CD4-positive, alpha-beta T cell treated with Interferon gamma for 1 hour (primary cell): ENCODE results near the gene KIF1C.

Experiments used
- DNase-seq: peaks from one replicate; pipeline ENCODE4 v3.0.0-alpha.2; 2020

KIF1C gene

GRCh38 chr17:4969047-4969550, 28.7 kb upstream of the KIF1C start:
- no peak for DNase-seq

GRCh38 chr17:4969551-4970173, 28.1 kb upstream of the KIF1C start:
- no peak for DNase-seq

GRCh38 chr17:4970273-4970672, 27.5 kb upstream of the KIF1C start:
- no peak for DNase-seq

GRCh38 chr17:4971826-4972225, 25.9 kb upstream of the KIF1C start:
- DNase-seq = no peak

GRCh38 chr17:4972322-4972721, 25.4 kb upstream of the KIF1C start:
- no peak for DNase-seq

GRCh38 chr17:4972752-4973151, 25.0 kb upstream of the KIF1C start:
- DNase-seq = no peak

GRCh38 chr17:4973256-4974114, 24.3 kb upstream of the KIF1C start:
- DNase-seq = no peak

- DNase-seq = no peak
Measured at GRCh38 chr17:4974115-4974670, 23.6 kb upstream of the KIF1C start.

- DNase-seq = no peak
Measured at GRCh38 chr17:4978726-4979125, 19.0 kb upstream of the KIF1C start.

GRCh38 chr17:4980644-4981216, 17.0 kb upstream of the KIF1C start:
- DNase-seq = no peak

GRCh38 chr17:4982305-4982704, 15.4 kb upstream of the KIF1C start:
- DNase-seq = no peak

GRCh38 chr17:4986403-4986802, 11.3 kb upstream of the KIF1C start:
- no peak for DNase-seq

- peak; percentile 84 for DNase-seq
Measured at GRCh38 chr17:4986951-4987766, 10.6 kb upstream of the KIF1C start, which contains the start of gene CAMTA2. Gene CAMTA2, minus strand, starts transcription at chr17:4987675. Its CDS starts 1,453 bp downstream, at chr17:4986222.

- DNase-seq = no peak
Measured at GRCh38 chr17:4987767-4988567, 9.8 kb upstream of the KIF1C start.

GRCh38 chr17:4994081-4994595, 3.6 kb upstream of the KIF1C start:
- DNase-seq = no peak

GRCh38 chr17:4998027-4998731, 429 bp downstream of the KIF1C start:
- DNase-seq = no peak

GRCh38 chr17:4998732-4999429, 1.1 kb downstream of the KIF1C start:
- no peak for DNase-seq

- DNase-seq = no peak
Measured at GRCh38 chr17:4999430-5000093, 1.8 kb downstream of the KIF1C start.

GRCh38 chr17:5000237-5000639, 2.5 kb downstream of the KIF1C start:
- no peak for DNase-seq
